K562 (cell line): ENCODE data around the gene AJM1. TPM values are rescaled to one million over a fixed set of nuclear protein-coding genes. Genes with fewer than 3 reads are reported as not detected.
A peak's percentile ranks its signal among the peaks of the same experiment; 100 is the strongest.

ENCODE experiments used
- BCOR ChIP-seq: fragments of 450-650 bp; IDR thresholded peaks from 2 replicates; pipeline ENCODE4 v1.6.1; 2016
- CBFA2T3 ChIP-seq: fragments of 450-650 bp; IDR thresholded peaks from 2 replicates; pipeline ENCODE4 v1.6.1; 2017
- CCAR2 ChIP-seq: fragments of 200-400 bp; formaldehyde crosslinking; IDR thresholded peaks from 2 replicates; pipeline ENCODE4 v1.6.1; 2017; ENCODE audit warnings: mild to moderate bottlenecking, low read depth, low read length
- CXXC5 ChIP-seq: fragments of 250-450 bp; sonication (Bioruptor Pico); IDR thresholded peaks from 2 replicates; pipeline ENCODE4 v1.8.0; 2022; ENCODE audit warnings: inconsistent platforms, mild to moderate bottlenecking, moderate library complexity
- E2F3 ChIP-seq: fragments of 250-450 bp; sonication (Bioruptor Pico); IDR thresholded peaks from 2 replicates; pipeline ENCODE4 v1.4.0; 2020; ENCODE audit warnings: mild to moderate bottlenecking
- EGR1 ChIP-seq: fragments of 450-650 bp; conservative IDR thresholded peaks from 2 replicates; pipeline ENCODE4 v1.6.1; 2017; ENCODE audit warnings: mild to moderate bottlenecking
- ETV5 ChIP-seq: sonication (generic); formaldehyde crosslinking; IDR thresholded peaks from 2 replicates; pipeline ENCODE4 v1.4.0; 2020; ENCODE audit warnings: low read depth, mild to moderate bottlenecking, missing genetic modification reagents
- MYNN ChIP-seq, 2 experiments: sonication (generic); formaldehyde crosslinking in 1 of 2; IDR thresholded peaks; 2 replicates each; pipeline versions ENCODE4 v1.5.0 to v1.6.1; 2016 to 2020; ENCODE audit warnings: antibody characterized with exemption in 1 of 2, missing genetic modification reagents in 1 of 2
- NBN ChIP-seq: fragments of 450-650 bp; IDR thresholded peaks from 2 replicates; pipeline ENCODE4 v1.6.1; 2016; ENCODE audit warnings: low read depth, mild to moderate bottlenecking
- NFRKB ChIP-seq: fragments of 450-650 bp; IDR thresholded peaks from 2 replicates; pipeline ENCODE4 v1.6.1; 2016; ENCODE audit warnings: low read depth
- NR1H2 ChIP-seq: sonication (generic); formaldehyde crosslinking; IDR thresholded peaks from 2 replicates; pipeline ENCODE4 v1.4.0; 2020; ENCODE audit warnings: mild to moderate bottlenecking, missing genetic modification reagents
- SIN3B ChIP-seq: fragments of 450-650 bp; IDR thresholded peaks from 2 replicates; pipeline ENCODE4 v1.6.1; 2017; ENCODE audit warnings: low read depth, mild to moderate bottlenecking, moderate library complexity
- SMAD4 ChIP-seq: fragments of 250-450 bp; sonication (Bioruptor Pico); conservative IDR thresholded peaks from 2 replicates; pipeline ENCODE4 v1.8.0; 2021; ENCODE audit warnings: inconsistent platforms, mild to moderate bottlenecking, moderate library complexity
- ZNF165 ChIP-seq: fragments of 250-450 bp; sonication (Bioruptor Pico); IDR thresholded peaks from 2 replicates; pipeline ENCODE4 v1.4.0; 2020; ENCODE audit warnings: borderline replicate concordance
- ZNF408 ChIP-seq: fragments of 250-450 bp; sonication (Bioruptor Pico); IDR thresholded peaks from 2 replicates; pipeline ENCODE4 v1.4.0; 2020; ENCODE audit warnings: low read depth, mild to moderate bottlenecking, moderate library complexity
- ZNF766 ChIP-seq: fragments of 200-800 bp; sonication (Bioruptor generic); conservative IDR thresholded peaks from 2 replicates; pipeline ENCODE4 v1.6.1; 2016; ENCODE audit warnings: missing genetic modification characterization, missing compliant biosample characterization
- ZNF77 ChIP-seq: fragments of 250-450 bp; sonication (Bioruptor Pico); IDR thresholded peaks from 2 replicates; pipeline ENCODE4 v1.5.0; 2020
- ZNF830 ChIP-seq: fragments of 250-450 bp; sonication (Bioruptor Pico); IDR thresholded peaks from 2 replicates; pipeline ENCODE4 v1.5.0; 2021; ENCODE audit warnings: mild to moderate bottlenecking
- polyA plus RNA-seq, 8 experiments: library from polyadenylated mRNA; depleted of rRNA in 4 of 8; stranded (reverse) in 5 of 8; unstranded in 3 of 8; fragments of >200 nt; fragmentation: Nextera tagmentation in 2 of 8; fragmentation: Illumina TruSeq in 1 of 8; extraction: Ambion mirVana in 2 of 8; extraction: Trizol in 1 of 8; gene quantifications; 2 replicates each; pipeline versions ENCODE4 v1.2.1 to v1.2.3, GENCODE V29; 2011 to 2014; ENCODE audit warnings: inconsistent platforms in 1 of 8, missing spikeins in 1 of 8
- total RNA-seq, 7 experiments: library from RNA; depleted of rRNA in 6 of 7; stranded (reverse); fragments of >200 nt in 6 of 7; fragmentation: Illumina TruSeq in 2 of 7; extraction: Trizol in 2 of 7; gene quantifications; 2 replicates each; pipeline versions ENCODE4 v1.2.1 to v1.2.3, GENCODE V29; 2011 to 2021; ENCODE audit warnings: low replicate concordance in 1 of 7
- TF ChIP-seq, protein P1 (sequence below): fragments of 450-650 bp; IDR thresholded peaks from 2 replicates; pipeline ENCODE4 v1.6.1; 2016; ENCODE audit warnings: missing biosample characterization, missing genetic modification characterization
- TF ChIP-seq, protein P2 (sequence below): fragments of 250-450 bp; sonication (Bioruptor Pico); IDR thresholded peaks from 2 replicates; pipeline ENCODE4 v1.6.1; 2021; ENCODE audit warnings: mild to moderate bottlenecking
- TF ChIP-seq, protein P3 (sequence below): IDR thresholded peaks from 3 replicates; pipeline ENCODE4 v1.6.1; 2011; ENCODE audit warnings: borderline replicate concordance, mild to moderate bottlenecking; ENCODE audit not compliant: insufficient read length, insufficient read depth
- TF ChIP-seq, protein P4 (sequence below): sonication (generic); formaldehyde crosslinking; IDR thresholded peaks from 2 replicates; pipeline ENCODE4 v1.8.0; 2022; ENCODE audit warnings: mild to moderate bottlenecking, missing genetic modification reagents
- TF ChIP-seq, protein P5 (sequence below): sonication (generic); formaldehyde crosslinking; IDR thresholded peaks from 2 replicates; pipeline ENCODE4 v1.5.0; 2020; ENCODE audit warnings: missing genetic modification reagents
- TF ChIP-seq, protein P6 (sequence below): fragments of 250-450 bp; sonication (Bioruptor Pico); IDR thresholded peaks from 2 replicates; pipeline ENCODE4 v1.5.1; 2021; ENCODE audit warnings: mild to moderate bottlenecking

AJM1 gene
- total and polyA plus RNA-seq, 9 of the 15 experiments (the other 6 are each of a cell fraction or from before 2014, with no cell fraction given), result 0.01 to 3.7 (median 0.65) TPM; not detected in 1

DNA sequence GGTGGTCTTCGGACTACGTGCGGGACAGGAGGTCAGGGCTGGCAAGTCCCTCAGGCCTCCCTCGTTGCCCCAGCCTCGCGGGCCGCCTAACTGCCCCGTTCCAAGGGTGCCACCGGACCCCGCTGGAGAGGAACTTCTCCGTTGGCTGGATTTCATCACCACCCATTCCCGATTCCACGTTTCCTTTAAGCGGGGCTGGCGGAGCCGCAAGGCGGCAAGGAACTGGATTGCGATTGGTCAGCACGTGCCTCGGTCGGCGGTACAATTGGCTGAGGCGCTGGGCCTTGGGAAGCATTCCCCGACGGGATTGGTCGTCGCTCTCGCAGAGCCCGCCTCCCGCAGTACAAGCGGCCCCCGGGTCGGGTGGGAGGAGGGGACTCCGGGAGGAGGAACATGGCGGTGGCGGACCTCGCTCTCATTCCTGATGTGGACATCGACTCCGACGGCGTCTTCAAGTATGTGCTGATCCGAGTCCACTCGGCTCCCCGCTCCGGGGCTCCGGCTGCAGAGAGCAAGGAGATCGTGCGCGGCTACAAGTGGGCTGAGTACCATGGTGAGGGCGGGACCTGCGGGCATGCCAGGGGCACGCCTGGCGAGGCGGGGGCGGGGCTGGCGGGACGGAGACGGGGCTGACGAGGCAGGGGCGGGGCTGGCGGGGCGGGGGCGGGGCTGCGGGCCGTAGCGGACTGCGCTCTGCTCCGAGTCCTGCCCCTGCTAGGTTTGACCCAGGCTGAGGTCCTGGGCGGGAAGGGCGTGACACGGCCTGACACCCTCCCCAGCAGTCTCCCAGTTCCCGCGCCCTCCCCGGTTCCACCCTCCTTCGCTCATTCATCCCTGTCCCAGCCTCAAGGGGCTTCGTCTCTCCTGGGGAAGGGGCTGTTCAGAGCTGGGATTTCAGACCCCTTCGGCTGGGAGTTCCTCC lies 7.0 kb downstream of the AJM1 start, which contains the start of gene PHPT1 (continued):
- TF ChIP-seq ZNF766 (no peak), ZNF830 (CRISPR knock-in tag) (no peak), NR1H2 (CRISPR knock-in tag) (no peak), ZNF408 (CRISPR knock-in tag) (no peak), SMAD4 (CRISPR knock-in tag) (peak; percentile 65), BCOR (no peak), CCAR2 (no peak), CBFA2T3 (no peak), E2F3 (CRISPR knock-in tag) (0 out of 2 replicates have a peak, but pooled peaks have one; percentile 18), MYNN (IDR thresholded peaks at IDR 0.05) (peak; percentile 90), MYNN (CRISPR knock-in tag; IDR thresholded peaks at IDR 0.05) (no peak), EGR1 (peak; percentile 79), SIN3B (peak; percentile 78; the same call in 1 of the 2 replicates), ETV5 (0 out of 2 replicates have a peak, but pooled peaks have one; percentile 17), ZNF165 (CRISPR knock-in tag) (no peak), ZNF77 (CRISPR knock-in tag) (no peak), CXXC5 (CRISPR knock-in tag) (peak; percentile 92), NFRKB (peak; percentile 96), NBN (no peak)
- TF ChIP-seq, protein P1, sequence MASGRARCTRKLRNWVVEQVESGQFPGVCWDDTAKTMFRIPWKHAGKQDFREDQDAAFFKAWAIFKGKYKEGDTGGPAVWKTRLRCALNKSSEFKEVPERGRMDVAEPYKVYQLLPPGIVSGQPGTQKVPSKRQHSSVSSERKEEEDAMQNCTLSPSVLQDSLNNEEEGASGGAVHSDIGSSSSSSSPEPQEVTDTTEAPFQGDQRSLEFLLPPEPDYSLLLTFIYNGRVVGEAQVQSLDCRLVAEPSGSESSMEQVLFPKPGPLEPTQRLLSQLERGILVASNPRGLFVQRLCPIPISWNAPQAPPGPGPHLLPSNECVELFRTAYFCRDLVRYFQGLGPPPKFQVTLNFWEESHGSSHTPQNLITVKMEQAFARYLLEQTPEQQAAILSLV (tag), result peak; percentile 74
- TF ChIP-seq, protein P2, sequence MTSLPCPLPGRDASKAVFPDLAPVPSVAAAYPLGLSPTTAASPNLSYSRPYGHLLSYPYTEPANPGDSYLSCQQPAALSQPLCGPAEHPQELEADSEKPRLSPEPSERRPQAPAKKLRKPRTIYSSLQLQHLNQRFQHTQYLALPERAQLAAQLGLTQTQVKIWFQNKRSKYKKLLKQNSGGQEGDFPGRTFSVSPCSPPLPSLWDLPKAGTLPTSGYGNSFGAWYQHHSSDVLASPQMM (CRISPR knock-in tag), result no peak
- TF ChIP-seq, protein P3, sequence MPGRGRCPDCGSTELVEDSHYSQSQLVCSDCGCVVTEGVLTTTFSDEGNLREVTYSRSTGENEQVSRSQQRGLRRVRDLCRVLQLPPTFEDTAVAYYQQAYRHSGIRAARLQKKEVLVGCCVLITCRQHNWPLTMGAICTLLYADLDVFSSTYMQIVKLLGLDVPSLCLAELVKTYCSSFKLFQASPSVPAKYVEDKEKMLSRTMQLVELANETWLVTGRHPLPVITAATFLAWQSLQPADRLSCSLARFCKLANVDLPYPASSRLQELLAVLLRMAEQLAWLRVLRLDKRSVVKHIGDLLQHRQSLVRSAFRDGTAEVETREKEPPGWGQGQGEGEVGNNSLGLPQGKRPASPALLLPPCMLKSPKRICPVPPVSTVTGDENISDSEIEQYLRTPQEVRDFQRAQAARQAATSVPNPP, result no peak
- TF ChIP-seq, protein P4, sequence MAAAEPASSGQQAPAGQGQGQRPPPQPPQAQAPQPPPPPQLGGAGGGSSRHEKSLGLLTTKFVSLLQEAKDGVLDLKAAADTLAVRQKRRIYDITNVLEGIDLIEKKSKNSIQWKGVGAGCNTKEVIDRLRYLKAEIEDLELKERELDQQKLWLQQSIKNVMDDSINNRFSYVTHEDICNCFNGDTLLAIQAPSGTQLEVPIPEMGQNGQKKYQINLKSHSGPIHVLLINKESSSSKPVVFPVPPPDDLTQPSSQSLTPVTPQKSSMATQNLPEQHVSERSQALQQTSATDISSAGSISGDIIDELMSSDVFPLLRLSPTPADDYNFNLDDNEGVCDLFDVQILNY (CRISPR knock-in tag), result no peak
- TF ChIP-seq, protein P5, sequence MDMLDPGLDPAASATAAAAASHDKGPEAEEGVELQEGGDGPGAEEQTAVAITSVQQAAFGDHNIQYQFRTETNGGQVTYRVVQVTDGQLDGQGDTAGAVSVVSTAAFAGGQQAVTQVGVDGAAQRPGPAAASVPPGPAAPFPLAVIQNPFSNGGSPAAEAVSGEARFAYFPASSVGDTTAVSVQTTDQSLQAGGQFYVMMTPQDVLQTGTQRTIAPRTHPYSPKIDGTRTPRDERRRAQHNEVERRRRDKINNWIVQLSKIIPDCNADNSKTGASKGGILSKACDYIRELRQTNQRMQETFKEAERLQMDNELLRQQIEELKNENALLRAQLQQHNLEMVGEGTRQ, result peak; percentile 69
- TF ChIP-seq, protein P6, sequence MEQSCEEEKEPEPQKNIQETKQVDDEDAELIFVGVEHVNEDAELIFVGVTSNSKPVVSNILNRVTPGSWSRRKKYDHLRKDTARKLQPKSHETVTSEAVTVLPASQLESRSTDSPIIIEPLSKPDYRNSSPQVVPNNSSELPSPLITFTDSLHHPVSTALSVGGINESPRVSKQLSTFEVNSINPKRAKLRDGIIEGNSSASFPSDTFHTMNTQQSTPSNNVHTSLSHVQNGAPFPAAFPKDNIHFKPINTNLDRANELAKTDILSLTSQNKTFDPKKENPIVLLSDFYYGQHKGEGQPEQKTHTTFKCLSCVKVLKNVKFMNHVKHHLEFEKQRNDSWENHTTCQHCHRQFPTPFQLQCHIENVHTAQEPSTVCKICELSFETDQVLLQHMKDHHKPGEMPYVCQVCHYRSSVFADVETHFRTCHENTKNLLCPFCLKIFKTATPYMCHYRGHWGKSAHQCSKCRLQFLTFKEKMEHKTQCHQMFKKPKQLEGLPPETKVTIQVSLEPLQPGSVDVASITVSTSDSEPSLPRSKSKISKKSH (CRISPR knock-in tag), result no peak
